Measurements from ENCODE around the gene RTKN. TPM values are rescaled to one million over a fixed set of nuclear protein-coding genes. Genes with fewer than 3 reads are reported as not detected.

The RTKN gene
- total and polyA plus RNA-seq, 2 of the 13 experiments (the other 11 are each of a cell fraction or from before 2014, with no cell fraction given), result 159 to 166 TPM

DNA sequence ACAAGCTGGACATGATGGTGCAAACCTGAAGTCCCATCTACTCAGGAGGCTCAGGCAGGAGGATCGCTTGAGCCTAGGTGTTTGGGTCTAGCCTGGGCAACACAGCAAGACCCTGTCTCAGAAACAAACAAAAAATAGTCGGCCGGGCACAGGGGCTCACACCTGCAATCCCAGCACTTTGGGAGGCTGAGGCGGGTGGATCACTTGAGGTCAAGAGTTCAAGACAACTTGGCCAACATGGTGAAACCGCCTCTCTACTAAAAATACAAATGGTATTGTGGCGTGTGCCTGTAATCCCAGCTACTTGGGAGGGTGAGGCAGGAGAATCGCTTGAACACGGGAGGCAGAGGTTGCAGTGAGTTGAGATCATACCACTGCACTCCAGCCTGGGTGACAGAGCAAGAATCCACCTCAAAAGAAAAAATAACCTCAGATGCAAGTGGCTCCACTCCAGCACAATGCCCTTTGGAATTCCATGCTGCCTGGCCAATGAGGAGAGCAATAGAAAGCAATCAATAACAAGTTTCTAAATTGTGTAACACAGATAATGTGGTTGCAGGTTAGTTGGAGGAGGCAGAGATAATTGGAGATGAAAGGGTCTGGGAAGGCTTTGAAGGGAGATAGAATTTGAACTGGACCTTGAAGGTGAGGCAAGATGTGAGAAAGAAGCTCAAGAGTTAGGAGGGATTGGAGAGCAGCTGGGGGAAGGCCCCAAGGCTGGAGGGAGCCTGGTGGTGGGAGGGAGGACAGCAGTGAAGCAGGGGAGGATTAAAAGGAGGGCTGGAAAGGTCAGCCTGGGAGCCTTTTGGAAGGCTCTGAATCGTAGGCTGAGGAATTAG is 47.1 kb upstream of the RTKN start (continued):
- TF ChIP-seq, protein P1, sequence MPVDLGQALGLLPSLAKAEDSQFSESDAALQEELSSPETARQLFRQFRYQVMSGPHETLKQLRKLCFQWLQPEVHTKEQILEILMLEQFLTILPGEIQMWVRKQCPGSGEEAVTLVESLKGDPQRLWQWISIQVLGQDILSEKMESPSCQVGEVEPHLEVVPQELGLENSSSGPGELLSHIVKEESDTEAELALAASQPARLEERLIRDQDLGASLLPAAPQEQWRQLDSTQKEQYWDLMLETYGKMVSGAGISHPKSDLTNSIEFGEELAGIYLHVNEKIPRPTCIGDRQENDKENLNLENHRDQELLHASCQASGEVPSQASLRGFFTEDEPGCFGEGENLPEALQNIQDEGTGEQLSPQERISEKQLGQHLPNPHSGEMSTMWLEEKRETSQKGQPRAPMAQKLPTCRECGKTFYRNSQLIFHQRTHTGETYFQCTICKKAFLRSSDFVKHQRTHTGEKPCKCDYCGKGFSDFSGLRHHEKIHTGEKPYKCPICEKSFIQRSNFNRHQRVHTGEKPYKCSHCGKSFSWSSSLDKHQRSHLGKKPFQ (CRISPR knock-in tag; IDR thresholded peaks at IDR 0.05; ENCODE audit: insufficient replicate concordance), result no peak
- no peak; the same call in 1 of the 2 replicates for TF ChIP-seq ZNF431 (CRISPR knock-in tag; IDR thresholded peaks at IDR 0.05; ENCODE audit: borderline replicate concordance, low read depth)
- TF ChIP-seq ZNF7 (CRISPR knock-in tag; IDR thresholded peaks at IDR 0.05), result no peak
- no peak for TF ChIP-seq SRSF1 (optimal IDR thresholded peaks at IDR 0.05; ENCODE audit: low read depth, low read length)
- no peak; the same call in 1 of the 2 replicates for TF ChIP-seq CBX5 (CRISPR knock-in tag; IDR thresholded peaks at IDR 0.05; ENCODE audit: borderline replicate concordance)
- no peak for TF ChIP-seq SOX6 (IDR thresholded peaks at IDR 0.05)
- TF ChIP-seq SOX6 (CRISPR knock-in tag; IDR thresholded peaks at IDR 0.05), result peak; percentile 96
- peak; percentile 18; the same call in 1 of the 2 replicates for TF ChIP-seq RBAK (CRISPR knock-in tag; IDR thresholded peaks at IDR 0.05)
- TF ChIP-seq ZNF589 (CRISPR knock-in tag; conservative IDR thresholded peaks at IDR 0.05), result peak; percentile 95; the same call in 1 of the 2 replicates
- TF ChIP-seq, protein P2, sequence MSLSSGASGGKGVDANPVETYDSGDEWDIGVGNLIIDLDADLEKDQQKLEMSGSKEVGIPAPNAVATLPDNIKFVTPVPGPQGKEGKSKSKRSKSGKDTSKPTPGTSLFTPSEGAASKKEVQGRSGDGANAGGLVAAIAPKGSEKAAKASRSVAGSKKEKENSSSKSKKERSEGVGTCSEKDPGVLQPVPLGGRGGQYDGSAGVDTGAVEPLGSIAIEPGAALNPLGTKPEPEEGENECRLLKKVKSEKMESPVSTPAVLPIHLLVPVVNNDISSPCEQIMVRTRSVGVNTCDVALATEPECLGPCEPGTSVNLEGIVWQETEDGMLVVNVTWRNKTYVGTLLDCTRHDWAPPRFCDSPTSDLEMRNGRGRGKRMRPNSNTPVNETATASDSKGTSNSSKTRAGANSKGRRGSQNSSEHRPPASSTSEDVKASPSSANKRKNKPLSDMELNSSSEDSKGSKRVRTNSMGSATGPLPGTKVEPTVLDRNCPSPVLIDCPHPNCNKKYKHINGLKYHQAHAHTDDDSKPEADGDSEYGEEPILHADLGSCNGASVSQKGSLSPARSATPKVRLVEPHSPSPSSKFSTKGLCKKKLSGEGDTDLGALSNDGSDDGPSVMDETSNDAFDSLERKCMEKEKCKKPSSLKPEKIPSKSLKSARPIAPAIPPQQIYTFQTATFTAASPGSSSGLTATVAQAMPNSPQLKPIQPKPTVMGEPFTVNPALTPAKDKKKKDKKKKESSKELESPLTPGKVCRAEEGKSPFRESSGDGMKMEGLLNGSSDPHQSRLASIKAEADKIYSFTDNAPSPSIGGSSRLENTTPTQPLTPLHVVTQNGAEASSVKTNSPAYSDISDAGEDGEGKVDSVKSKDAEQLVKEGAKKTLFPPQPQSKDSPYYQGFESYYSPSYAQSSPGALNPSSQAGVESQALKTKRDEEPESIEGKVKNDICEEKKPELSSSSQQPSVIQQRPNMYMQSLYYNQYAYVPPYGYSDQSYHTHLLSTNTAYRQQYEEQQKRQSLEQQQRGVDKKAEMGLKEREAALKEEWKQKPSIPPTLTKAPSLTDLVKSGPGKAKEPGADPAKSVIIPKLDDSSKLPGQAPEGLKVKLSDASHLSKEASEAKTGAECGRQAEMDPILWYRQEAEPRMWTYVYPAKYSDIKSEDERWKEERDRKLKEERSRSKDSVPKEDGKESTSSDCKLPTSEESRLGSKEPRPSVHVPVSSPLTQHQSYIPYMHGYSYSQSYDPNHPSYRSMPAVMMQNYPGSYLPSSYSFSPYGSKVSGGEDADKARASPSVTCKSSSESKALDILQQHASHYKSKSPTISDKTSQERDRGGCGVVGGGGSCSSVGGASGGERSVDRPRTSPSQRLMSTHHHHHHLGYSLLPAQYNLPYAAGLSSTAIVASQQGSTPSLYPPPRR (CRISPR knock-in tag; IDR thresholded peaks at IDR 0.05; ENCODE audit: borderline replicate concordance), result peak; percentile 78; the same call in 1 of the 2 replicates
- TF ChIP-seq, protein P3, sequence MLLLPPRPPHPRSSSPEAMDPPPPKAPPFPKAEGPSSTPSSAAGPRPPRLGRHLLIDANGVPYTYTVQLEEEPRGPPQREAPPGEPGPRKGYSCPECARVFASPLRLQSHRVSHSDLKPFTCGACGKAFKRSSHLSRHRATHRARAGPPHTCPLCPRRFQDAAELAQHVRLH (CRISPR knock-in tag; IDR thresholded peaks at IDR 0.05; ENCODE audit: borderline replicate concordance, low read depth), result no peak
- no peak for TF ChIP-seq ZNF564 (CRISPR knock-in tag; IDR thresholded peaks at IDR 0.05)
- TF ChIP-seq ETV5 (CRISPR knock-in tag; IDR thresholded peaks at IDR 0.05; ENCODE audit: borderline replicate concordance), result peak; percentile 34; the same call in 1 of the 2 replicates
- no peak for TF ChIP-seq PAX8 (CRISPR knock-in tag; IDR thresholded peaks at IDR 0.05; ENCODE audit: borderline replicate concordance)
- TF ChIP-seq GLI4 (CRISPR knock-in tag; IDR thresholded peaks at IDR 0.05; ENCODE audit: borderline replicate concordance), result 0 out of 2 replicates have a peak, but pooled peaks have one; percentile 51
- TF ChIP-seq RXRB (CRISPR knock-in tag; IDR thresholded peaks at IDR 0.05; ENCODE audit: borderline replicate concordance), result peak; percentile 81; the same call in 1 of the 2 replicates
- TF ChIP-seq ZNF766 (CRISPR knock-in tag; IDR thresholded peaks at IDR 0.05; ENCODE audit: borderline replicate concordance), result no peak; the same call in 1 of the 2 replicates
- no peak; the same call in 1 of the 2 replicates for TF ChIP-seq JUN (CRISPR knock-in tag; IDR thresholded peaks at IDR 0.05)
- no peak for TF ChIP-seq ZNF530 (CRISPR knock-in tag; IDR thresholded peaks at IDR 0.05; ENCODE audit: low read depth)
- no peak for TF ChIP-seq AGO1 (IDR thresholded peaks at IDR 0.05; ENCODE audit: low read depth, low read length, poor library complexity, severe bottlenecking)
- TF ChIP-seq ZNF614 (CRISPR knock-in tag; IDR thresholded peaks at IDR 0.05; ENCODE audit: borderline replicate concordance), result peak; percentile 64; the same call in 1 of the 2 replicates
- 0 out of 2 replicates have a peak, but pooled peaks have one; percentile 49 for TF ChIP-seq ELF3 (CRISPR knock-in tag; IDR thresholded peaks at IDR 0.05)
- peak; percentile 42; the same call in 1 of the 2 replicates for TF ChIP-seq TAF1 (CRISPR knock-in tag; IDR thresholded peaks at IDR 0.05)
